H1 (cell line): ENCODE results near the gene ACBD6. TPM values are rescaled to one million over a fixed set of nuclear protein-coding genes. Genes with fewer than 3 reads are reported as not detected.

Experiments used
- CTCF ChIA-PET: fragments of 300-600 bp; sonication (Branson Sonifier 250); formaldehyde crosslinking; loops from one replicate; lab custom pipeline; 2021; ENCODE audit not compliant: partially characterized antibody; lab: Charles Lee
- POLR2A ChIA-PET: fragments of 300-600 bp; sonication (Branson Sonifier 250); formaldehyde crosslinking; loops from one replicate; lab custom pipeline; 2021; ENCODE audit warnings: inconsistent platforms; ENCODE audit not compliant: partially characterized antibody; lab: Charles Lee
- DNase-seq, 2 experiments: peaks; one replicate each; pipeline versions ENCODE4 v3.0.0 to v3.0.0-alpha.2; 2010 to 2022; ENCODE audit warnings: low spot score in 2 of 2, low read depth in 1 of 2, mixed read lengths in 1 of 2
- FAIRE-seq: peaks from 2 replicates; lab custom pipeline; 2011; peaks lifted over from hg19 to GRCh38; lab: Jason Lieb, UNC
- H2AFZ ChIP-seq: 2 replicates; pipeline ENCODE4 v1.8.1; 2012; ENCODE audit warnings: low read length, inconsistent platforms
- H2AK5ac ChIP-seq: 2 replicates; pipeline ENCODE4 v1.6.1; 2013; ENCODE audit warnings: low read depth, low read length
- H2BK120ac ChIP-seq: replicated peaks from 2 replicates; pipeline ENCODE3; 2013; ENCODE audit warnings: low read depth, low read length, inconsistent platforms
- H2BK12ac ChIP-seq: 2 replicates; pipeline ENCODE4 v1.6.1; 2013; ENCODE audit warnings: low read depth, low read length
- H2BK15ac ChIP-seq: 2 replicates; pipeline ENCODE4 v1.6.1; 2013; ENCODE audit warnings: low read length
- H2BK20ac ChIP-seq: 2 replicates; pipeline ENCODE4 v1.6.1; 2013; ENCODE audit warnings: low read length
- H2BK5ac ChIP-seq: 2 replicates; pipeline ENCODE4 v1.6.1; 2013; ENCODE audit warnings: low read depth, low read length
- H3K14ac ChIP-seq: 2 replicates; pipeline ENCODE4 v1.6.1; 2013; ENCODE audit warnings: inconsistent platforms; ENCODE audit not compliant: insufficient read length
- H3K18ac ChIP-seq: 2 replicates; pipeline ENCODE4 v1.6.1; 2013; ENCODE audit warnings: low read length; ENCODE audit errors: extremely low read depth
- H3K23ac ChIP-seq: 2 replicates; pipeline ENCODE4 v1.6.1; 2013; ENCODE audit warnings: inconsistent platforms; ENCODE audit not compliant: insufficient read length
- H3K23me2 ChIP-seq: 2 replicates; pipeline ENCODE4 v1.6.1; 2013; ENCODE audit warnings: low read depth, low read length
- H3K27ac ChIP-seq: 2 replicates; pipeline ENCODE4 v1.6.1; 2011; ENCODE audit warnings: low read depth, low read length, inconsistent platforms
- H3K27me3 ChIP-seq, 4 experiments: replicated peaks in 1 of 4; 1 replicate in 1 of 4; 2 replicates in 3 of 4; pipeline versions ENCODE4 v1.6.1 to v1.8.1; 2011 to 2013; ENCODE audit warnings: low read length in 3 of 4, mild to moderate bottlenecking in 3 of 4, inconsistent platforms in 2 of 4, mixed read lengths in 2 of 4, moderate library complexity in 1 of 4; ENCODE audit not compliant: control insufficient read depth in 3 of 4, insufficient read depth in 3 of 4; ENCODE audit errors: extremely low read depth in 1 of 4
- H3K36me3 ChIP-seq, 4 experiments: 2 replicates each; pipeline versions ENCODE4 v1.6.1 to v1.8.1; 2011 to 2013; ENCODE audit warnings: mild to moderate bottlenecking in 4 of 4, low read length in 3 of 4, moderate library complexity in 2 of 4, control low read depth in 1 of 4, inconsistent platforms in 1 of 4; ENCODE audit not compliant: insufficient read depth in 4 of 4, control insufficient read depth in 2 of 4
- H3K4ac ChIP-seq: replicated peaks from 2 replicates; pipeline ENCODE3; 2013; ENCODE audit warnings: low read length, low read depth, mixed read lengths, inconsistent platforms; ENCODE audit not compliant: insufficient read length
- H3K4me1 ChIP-seq, 4 experiments: replicated peaks in 1 of 4; 1 replicate in 1 of 4; 2 replicates in 3 of 4; pipeline versions ENCODE4 v1.6.1 to v1.8.1; 2011 to 2013; ENCODE audit warnings: low read length in 3 of 4, inconsistent platforms in 2 of 4, mixed read lengths in 1 of 4; ENCODE audit not compliant: insufficient read depth in 4 of 4, control insufficient read depth in 3 of 4
- H3K4me2 ChIP-seq, 2 experiments: 2 replicates each; pipeline versions ENCODE4 v1.6.1 to v1.8.1; 2011 to 2013; ENCODE audit warnings: low read depth in 2 of 2, low read length in 2 of 2, control low read depth in 1 of 2, inconsistent platforms in 1 of 2, mild to moderate bottlenecking in 1 of 2; ENCODE audit not compliant: insufficient read depth in 1 of 2
- H3K4me3 ChIP-seq, 4 experiments: fragments of 200-600, 300-600 bp in 1 of 4; sonication (generic), shearing (Covaris generic), sonication (Bioruptor Twin) in 1 of 4; 2 replicates each; pipeline versions ENCODE4 v1.5.1 to v1.8.1; 2011 to 2016; ENCODE audit warnings: low read length in 4 of 4, low read depth in 3 of 4, control low read depth in 2 of 4, inconsistent platforms in 2 of 4, mild to moderate bottlenecking in 2 of 4, mixed read lengths in 1 of 4, moderate library complexity in 1 of 4; ENCODE audit not compliant: insufficient read depth in 2 of 4; ENCODE audit errors: extremely low read depth in 1 of 4
- H3K56ac ChIP-seq: replicated peaks from 2 replicates; pipeline ENCODE3; 2013; ENCODE audit warnings: low read depth, mild to moderate bottlenecking, mixed read lengths, low read length, inconsistent platforms; ENCODE audit not compliant: insufficient read length
- H3K79me1 ChIP-seq: 2 replicates; pipeline ENCODE4 v1.6.1; 2013; ENCODE audit warnings: low read depth, low read length, control low read depth
- H3K79me2 ChIP-seq, 2 experiments: 2 replicates each; pipeline versions ENCODE4 v1.6.1 to v1.8.1; 2012 to 2013; ENCODE audit warnings: low read length in 2 of 2, mild to moderate bottlenecking in 2 of 2, inconsistent platforms in 1 of 2; ENCODE audit not compliant: insufficient read depth in 2 of 2, control insufficient read depth in 1 of 2
- H3K9ac ChIP-seq, 4 experiments: replicated peaks in 1 of 4; 1 replicate in 1 of 4; 2 replicates in 3 of 4; pipeline versions ENCODE4 v1.6.1 to v1.8.1; 2011 to 2013; ENCODE audit warnings: low read depth in 3 of 4, low read length in 3 of 4, control low read depth in 2 of 4, mild to moderate bottlenecking in 2 of 4, moderate library complexity in 2 of 4, inconsistent platforms in 1 of 4; ENCODE audit errors: extremely low read depth in 1 of 4
- H3K9me3 ChIP-seq, 2 experiments: 2 replicates each; pipeline versions ENCODE4 v1.6.1 to v1.8.1; 2012 to 2013; ENCODE audit warnings: mild to moderate bottlenecking in 2 of 2, moderate library complexity in 2 of 2, control low read depth in 1 of 2, inconsistent platforms in 1 of 2, low read depth in 1 of 2, low read length in 1 of 2, mixed read lengths in 1 of 2; ENCODE audit not compliant: insufficient read depth in 2 of 2
- H4K20me1 ChIP-seq, 2 experiments: replicated peaks in 1 of 2; 2 replicates each; pipeline versions ENCODE3 to v1.8.1; 2011 to 2013; ENCODE audit warnings: inconsistent platforms in 2 of 2, low read length in 2 of 2, mild to moderate bottlenecking in 1 of 2; ENCODE audit not compliant: insufficient read depth in 2 of 2, control insufficient read depth in 1 of 2
- H4K5ac ChIP-seq: 2 replicates; pipeline ENCODE4 v1.6.1; 2013; ENCODE audit warnings: low read length, low read depth, mixed read lengths, inconsistent platforms; ENCODE audit not compliant: insufficient read length
- H4K8ac ChIP-seq: 2 replicates; pipeline ENCODE4 v1.8.0; 2013; ENCODE audit warnings: mild to moderate bottlenecking, moderate library complexity, low read length, inconsistent platforms; ENCODE audit not compliant: insufficient read depth; ENCODE audit errors: extremely low read depth
- H4K91ac ChIP-seq: replicated peaks from 2 replicates; pipeline ENCODE3; 2013; ENCODE audit warnings: low read length, mixed read lengths, inconsistent platforms; ENCODE audit not compliant: insufficient read length
- CBX5 ChIP-seq: fragments of 300-800, 300-1000 bp; sonication (generic); IDR thresholded peaks from 2 replicates; pipeline ENCODE4 v1.7.1; 2016; ENCODE audit warnings: antibody characterized with exemption, low read length, low read depth
- CBX8 ChIP-seq: fragments of 300-800, 300-1000 bp; sonication (generic); IDR thresholded peaks from 2 replicates; pipeline ENCODE4 v1.7.1; 2016; ENCODE audit warnings: low read depth, low read length, borderline replicate concordance
- EP300 ChIP-seq, 2 experiments: IDR thresholded peaks; 1 replicate in 1 of 2; 2 replicates in 1 of 2; pipeline ENCODE4 v1.6.1; 2011 to 2012; ENCODE audit warnings: low read depth in 2 of 2, low read length in 2 of 2, mild to moderate bottlenecking in 2 of 2, borderline replicate concordance in 1 of 2, inconsistent platforms in 1 of 2, moderate library complexity in 1 of 2
- EZH2 ChIP-seq: fragments of 200-600 bp; sonication (generic); IDR thresholded peaks from 2 replicates; pipeline ENCODE4 v1.7.1; 2012; ENCODE audit warnings: low read depth, mild to moderate bottlenecking, moderate library complexity, low read length, inconsistent platforms; ENCODE audit not compliant: severe bottlenecking
- GABPA ChIP-seq: IDR thresholded peaks from 2 replicates; pipeline ENCODE4 v1.6.1; 2011; ENCODE audit warnings: mild to moderate bottlenecking, low read length, moderate library complexity, borderline replicate concordance; ENCODE audit not compliant: insufficient read depth
- PHF8 ChIP-seq: fragments of 200-600 bp; sonication (generic); conservative IDR thresholded peaks from 2 replicates; pipeline ENCODE4 v1.7.1; 2012; ENCODE audit warnings: low read depth, mild to moderate bottlenecking, inconsistent platforms, low read length, moderate library complexity
- USF2 ChIP-seq: IDR thresholded peaks from 2 replicates; pipeline ENCODE4 v1.6.1; 2011; ENCODE audit warnings: low read length, improper control_type of control experiment
- ZNF274 ChIP-seq: IDR thresholded peaks from 2 replicates; pipeline ENCODE4 v1.7.0; 2012; ENCODE audit warnings: low read length, borderline replicate concordance; ENCODE audit errors: extremely low read depth
- WGBS, 2 experiments: shearing (Covaris generic) in 1 of 2; methylation state at CpG; one replicate each; pipeline versions ENCODE4 v1.1.6 to v1.1.7; 2013 to 2015; ENCODE audit warnings: low lambda C conversion rate in 2 of 2, mixed read lengths in 2 of 2, inconsistent platforms in 1 of 2, low coverage in 1 of 2, missing lambda C conversion rate in 1 of 2; ENCODE audit not compliant: insufficient replicate concordance in 2 of 2, insufficient coverage in 1 of 2, insufficient read length in 1 of 2; ENCODE audit errors: extremely low coverage in 1 of 2, missing lambda C conversion rate in 1 of 2; 5-methylcytosine and 5-hydroxymethylcytosine counted together
- polyA plus RNA-seq, 7 experiments: library from polyadenylated mRNA; depleted of rRNA in 3 of 7; stranded (reverse) in 5 of 7; unstranded in 2 of 7; fragments of >200 nt in 5 of 7; fragments of 200-250 nt in 2 of 7; gene quantifications; 1 replicate in 5 of 7; 2 replicates in 1 of 7; 4 replicates in 1 of 7; pipeline versions ENCODE4 v1.2.1 to v1.2.3, GENCODE V29; 2011 to 2013; ENCODE audit warnings: missing spikeins in 2 of 7, mixed read lengths in 2 of 7
- total RNA-seq: library from RNA; stranded (reverse); fragmentation: NEBNext Ultra II Directional; extraction: Animal tissue kit (Norgen Biotek cat#: 25700); gene quantifications from 2 replicates; pipeline ENCODE4 v1.2.1, GENCODE V29; 2021

ACBD6 gene
- total and polyA plus RNA-seq, 2 of the 8 experiments (the other 6 are each of a cell fraction or from before 2014, with no cell fraction given), result 52.0 to 67.7 TPM

GRCh38 chr1:180358649-180359048 lies 143.7 kb downstream of the ACBD6 start:
- TF ChIP-seq CBX5, result no peak
- TF ChIP-seq USF2, result no peak
- no peak for TF ChIP-seq CBX8
- no peak for TF ChIP-seq PHF8
- TF ChIP-seq ZNF274, result no peak
- TF ChIP-seq EZH2, result no peak
- no peak for TF ChIP-seq EP300 (IDR thresholded peaks at IDR 0.05; ENCODE audit: borderline replicate concordance in 1 of 2, low read depth in 2 of 2, low read length in 2 of 2)
- TF ChIP-seq GABPA, result no peak
- Histone ChIP-seq H2AFZ (no peak overlapping the region), H3K27ac (no peak overlapping the region), H3K4me2 (no peak overlapping the region), H3K23ac (no peak overlapping the region), H3K9me3 (no peaks in the 10 kb centered on the region), H4K20me1 (no peaks in the 10 kb centered on the region), H2AK5ac (no peak overlapping the region), H2BK5ac (no peak overlapping the region), H4K91ac (no peak overlapping the region), H3K4ac (no peak overlapping the region), H3K23me2 (no peaks in the 10 kb centered on the region), H2BK12ac (no peak overlapping the region), H3K4me1 (peaks cover 2 to 14% (median 5%) of the 10 kb centered on the region in 4 experiments; a peak in 6 of 7 replicates), H3K56ac (no peak overlapping the region), H3K18ac (no peak overlapping the region), H2BK20ac (no peak overlapping the region), H3K79me1 (no peaks in the 10 kb centered on the region), H3K9ac (no peak overlapping the region), H3K36me3 (no peaks in the 10 kb centered on the region), H3K14ac (no peak overlapping the region), H2BK120ac (no peak overlapping the region), H4K5ac (no peak overlapping the region), H3K79me2 (0 out of 4 replicates have a peak, but pooled peaks cover 0 to 2% of the 10 kb centered on the region in 2 experiments), H3K27me3 (no peaks in the 10 kb centered on the region), H3K4me3 (no peak overlapping the region), H2BK15ac (no peak overlapping the region), H4K8ac (no peak overlapping the region)
- FAIRE-seq, result no peak
- ChIA-PET CTCF (no interaction called here), POLR2A (no interaction called here)
- DNase-seq, result no peak
- WGBS, 2 experiments, result 100% methylated on average over 1 of the region's 1 CpG; no CpG with 5 or more reads in 1 of the 2 experiments
